GM12878 (cell line): ENCODE measurements around the gene HDHD3. TPM values are rescaled to one million over a fixed set of nuclear protein-coding genes. Genes with fewer than 3 reads are reported as not detected.

Experiments
- ASH2L ChIP-seq: fragments of 300-600, 200-600 bp; sonication (generic); IDR thresholded peaks from 2 replicates; pipeline ENCODE4 v1.6.1; 2017; ENCODE audit warnings: low read depth, mild to moderate bottlenecking, borderline replicate concordance
- CHD2 ChIP-seq: IDR thresholded peaks from 2 replicates; pipeline ENCODE4 v1.6.1; 2011; ENCODE audit warnings: low read depth, low read length, improper control_type of control experiment, borderline replicate concordance
- CHD4 ChIP-seq: fragments of 200-600 bp; sonication (generic); IDR thresholded peaks from 2 replicates; pipeline ENCODE4 v1.6.1; 2016; ENCODE audit warnings: mild to moderate bottlenecking
- ESRRA ChIP-seq: IDR thresholded peaks from 2 replicates; pipeline ENCODE4 v1.6.1; 2012; ENCODE audit warnings: mild to moderate bottlenecking, low read length, improper control_type of control experiment
- FOXK2 ChIP-seq: fragments of 450-650 bp; IDR thresholded peaks from 2 replicates; pipeline ENCODE4 v1.6.1; 2017; ENCODE audit warnings: mild to moderate bottlenecking, moderate library complexity
- FOXM1 ChIP-seq: IDR thresholded peaks from 2 replicates; pipeline ENCODE4 v1.6.1; 2012; ENCODE audit warnings: low read depth, mild to moderate bottlenecking, inconsistent platforms, low read length, moderate library complexity
- HDGF ChIP-seq: fragments of 450-650 bp; IDR thresholded peaks from 2 replicates; pipeline ENCODE4 v1.6.1; 2016; ENCODE audit warnings: antibody characterized with exemption
- IKZF2 ChIP-seq, 2 experiments: fragments of 450-650 bp; IDR thresholded peaks; 2 replicates each; pipeline ENCODE4 v1.6.1; 2017; ENCODE audit warnings: mild to moderate bottlenecking in 2 of 2, moderate library complexity in 2 of 2
- MEF2B ChIP-seq: fragments of 450-650 bp; IDR thresholded peaks from 2 replicates; pipeline ENCODE4 v1.6.1; 2018; ENCODE audit warnings: mild to moderate bottlenecking, moderate library complexity; ENCODE audit not compliant: partially characterized antibody, poor library complexity, severe bottlenecking
- MTA3 ChIP-seq: IDR thresholded peaks from 2 replicates; pipeline ENCODE4 v1.6.1; 2012; ENCODE audit warnings: low read length, inconsistent platforms, borderline replicate concordance
- NFIC ChIP-seq: IDR thresholded peaks from 2 replicates; pipeline ENCODE4 v1.6.1; 2012; ENCODE audit warnings: low read depth, mild to moderate bottlenecking, inconsistent platforms, low read length, moderate library complexity
- NKRF ChIP-seq: fragments of 450-650 bp; conservative IDR thresholded peaks from 2 replicates; pipeline ENCODE4 v1.6.1; 2017; ENCODE audit warnings: mild to moderate bottlenecking, moderate library complexity
- PBX3 ChIP-seq: IDR thresholded peaks from 2 replicates; pipeline ENCODE4 v1.6.1; 2011; ENCODE audit warnings: mild to moderate bottlenecking, low read depth, low read length, moderate library complexity; ENCODE audit not compliant: insufficient replicate concordance
- RB1 ChIP-seq: fragments of 450-650 bp; formaldehyde crosslinking; IDR thresholded peaks from 2 replicates; pipeline ENCODE4 v1.6.1; 2017; ENCODE audit warnings: mild to moderate bottlenecking, borderline replicate concordance
- SKIL ChIP-seq: fragments of 450-650 bp; IDR thresholded peaks from 2 replicates; pipeline ENCODE4 v1.6.1; 2017; ENCODE audit warnings: mild to moderate bottlenecking, low read depth, inconsistent platforms; ENCODE audit not compliant: poor library complexity, severe bottlenecking
- SMC3 ChIP-seq: IDR thresholded peaks from 2 replicates; pipeline ENCODE4 v1.6.1; 2011; ENCODE audit warnings: low read length, improper control_type of control experiment, borderline replicate concordance
- SUZ12 ChIP-seq: fragments of 200-600 bp; sonication (generic); IDR thresholded peaks from one replicate; pipeline ENCODE4 v1.6.1; 2018; ENCODE audit warnings: antibody characterized with exemption, mild to moderate bottlenecking; ENCODE audit not compliant: unreplicated experiment
- TBL1XR1 ChIP-seq: IDR thresholded peaks from 2 replicates; pipeline ENCODE4 v1.6.1; 2012; ENCODE audit warnings: low read depth, low read length, improper control_type of control experiment
- USF2 ChIP-seq: IDR thresholded peaks from 2 replicates; pipeline ENCODE4 v1.6.1; 2011; ENCODE audit warnings: low read depth, low read length, improper control_type of control experiment, borderline replicate concordance
- ZBTB4 ChIP-seq: fragments of 450-650 bp; formaldehyde crosslinking; IDR thresholded peaks from 2 replicates; pipeline ENCODE4 v1.4.0; 2022; ENCODE audit warnings: mild to moderate bottlenecking, moderate library complexity
- ZSCAN29 ChIP-seq: fragments of 450-650 bp; IDR thresholded peaks from 2 replicates; pipeline ENCODE4 v1.6.1; 2017; ENCODE audit warnings: mild to moderate bottlenecking, moderate library complexity
- polyA plus RNA-seq, 11 experiments: library from polyadenylated mRNA; depleted of rRNA in 4 of 11; unstranded in 6 of 11; stranded (reverse) in 5 of 11; fragments of >200 nt; fragmentation: Nextera tagmentation in 4 of 11; fragmentation: Illumina TruSeq in 1 of 11; extraction: Ambion mirVana in 4 of 11; extraction: Trizol in 1 of 11; gene quantifications; 1 replicate in 1 of 11; 2 replicates in 10 of 11; pipeline versions ENCODE4 v1.2.1 to v1.2.3, GENCODE V29; 2011 to 2016; ENCODE audit warnings: inconsistent platforms in 2 of 11, missing spikeins in 2 of 11, low read depth in 1 of 11
- total RNA-seq, 4 experiments: library from RNA; depleted of rRNA in 3 of 4; stranded (reverse); fragments of >200 nt in 3 of 4; fragmentation: Illumina TruSeq in 1 of 4; extraction: Trizol in 1 of 4; gene quantifications; 2 replicates each; pipeline versions ENCODE4 v1.2.1 to v1.2.3, GENCODE V29; 2013 to 2021

HDHD3 gene
- total and polyA plus RNA-seq, 10 of the 15 experiments (the other 5 are each of a cell fraction or from before 2014, with no cell fraction given), result 1.3 to 29.4 (median 17.9) TPM

- TF ChIP-seq ZBTB4 (CRISPR knock-in tag) (no peak), SMC3 (peak; percentile 84), RB1 (peak; percentile 68; the same call in 1 of the 2 replicates), FOXK2 (no peak), SKIL (no peak), ZSCAN29 (no peak), MTA3 (no peak), NFIC (no peak), USF2 (no peak), CHD4 (no peak), IKZF2 (IDR thresholded peaks at IDR 0.05) (peak; percentile 18 to 60), MEF2B (peak; percentile 9), PBX3 (no peak), ESRRA (no peak), NKRF (peak; percentile 87), HDGF (peak; percentile 93), ASH2L (no peak), CHD2 (peak; percentile 63; the same call in 1 of the 2 replicates), TBL1XR1 (0 out of 2 replicates have a peak, but pooled peaks have one; percentile 28), FOXM1 (no peak), SUZ12 (no peak)
Measured at GRCh38 chr9:113401027-113401792, 24.4 kb upstream of the HDHD3 start, which contains the start of gene ALAD (continued).
